HepG2 (cell line): ENCODE data around the gene ACTL7B. TPM values are rescaled to one million over a fixed set of nuclear protein-coding genes. Genes with fewer than 3 reads are reported as not detected.
A peak's percentile ranks its signal among the peaks of the same experiment; 100 is the strongest.

Experiments used
- ATAC-seq: fragments of 200-7000 bp; cut with Tn5 transposase; 3 replicates; pipeline ENCODE4 v1.9.1; 2020; ENCODE audit warnings: mild to moderate bottlenecking, moderate library complexity
- BruUV-seq: library from RNA; stranded (reverse); fragments of 400-500 nt; replicated peaks from 2 replicates; lab custom pipeline; 2021; lab: Mats Ljungman, UMichigan
- CTCF ChIA-PET: fragments of 300-600 bp; formaldehyde crosslinking; extraction: SDS; loops from one replicate; lab custom pipeline; 2021; ENCODE audit warnings: low total read pairs, inconsistent platforms, low intra/inter-chr PET ratio; lab: Yijun Ruan, JAX
- POLR2A ChIA-PET: fragments of 350-600 bp; sonication (Branson Sonifier 250); formaldehyde crosslinking; loops from one replicate; lab custom pipeline; 2020; ENCODE audit warnings: antibody characterized with exemption, inconsistent platforms; lab: Yijun Ruan, JAX
- DNase-seq: peaks from one replicate; pipeline ENCODE4 v3.0.0-alpha.2; 2015; ENCODE audit warnings: low spot score
- FAIRE-seq: peaks from 3 replicates; lab custom pipeline; 2011; peaks lifted over from hg19 to GRCh38; lab: Jason Lieb, UNC
- H2AFZ ChIP-seq: one replicate; pipeline ENCODE4 v1.6.1; 2011; ENCODE audit warnings: low read length, inconsistent platforms
- H3K27ac ChIP-seq: fragments of 300-600 bp; 3 replicates; pipeline ENCODE4 v1.8.0; 2011; ENCODE audit warnings: mixed run types, mild to moderate bottlenecking, mixed read lengths, low read length, inconsistent platforms; ENCODE audit not compliant: insufficient read depth; ENCODE audit errors: extremely low read length
- H3K27me3 ChIP-seq, 2 experiments: fragments of 200-600 bp in 1 of 2; 2 replicates in 1 of 2; 3 replicates in 1 of 2; pipeline versions ENCODE4 v1.6.0 to v1.8.0; 2011; ENCODE audit warnings: low read length in 2 of 2, mild to moderate bottlenecking in 2 of 2, moderate library complexity in 2 of 2, inconsistent platforms in 1 of 2; ENCODE audit not compliant: insufficient read depth in 2 of 2, control insufficient read depth in 1 of 2
- H3K36me3 ChIP-seq, 2 experiments: fragments of 200-600 bp in 1 of 2; replicated peaks in 1 of 2; 2 replicates in 1 of 2; 3 replicates in 1 of 2; pipeline versions ENCODE4 v1.5.1 to v1.8.0; 2011; ENCODE audit warnings: low read length in 2 of 2, inconsistent platforms in 1 of 2; ENCODE audit not compliant: insufficient read depth in 2 of 2, control insufficient read depth in 1 of 2
- H3K4me1 ChIP-seq: 2 replicates; pipeline ENCODE4 v1.5.1; 2012; ENCODE audit warnings: low read length, inconsistent platforms; ENCODE audit not compliant: insufficient read depth
- H3K4me2 ChIP-seq: 2 replicates; pipeline ENCODE4 v1.6.0; 2011; ENCODE audit warnings: low read depth, low read length, inconsistent platforms
- H3K4me3 ChIP-seq, 3 experiments: fragments of 200-600 bp in 1 of 3; sonication (generic), shearing (Covaris generic) in 1 of 3; replicated peaks in 1 of 3; 2 replicates each; pipeline ENCODE4 v1.5.1; 2011 to 2016; ENCODE audit warnings: low read length in 3 of 3, inconsistent platforms in 2 of 3, low read depth in 2 of 3, mild to moderate bottlenecking in 2 of 3, control low read depth in 1 of 3, mixed read lengths in 1 of 3; ENCODE audit not compliant: insufficient read depth in 1 of 3
- H3K79me2 ChIP-seq: one replicate; pipeline ENCODE4 v1.6.1; 2011; ENCODE audit warnings: low read length, inconsistent platforms; ENCODE audit not compliant: insufficient read depth
- H3K9ac ChIP-seq: 2 replicates; pipeline ENCODE4 v1.6.0; 2011; ENCODE audit warnings: mild to moderate bottlenecking, low read depth, low read length, inconsistent platforms; ENCODE audit not compliant: insufficient read depth
- H3K9me3 ChIP-seq: 2 replicates; pipeline ENCODE4 v1.5.1; 2012; ENCODE audit warnings: mild to moderate bottlenecking, low read length
- H4K20me1 ChIP-seq: 2 replicates; pipeline ENCODE4 v1.6.0; 2011; ENCODE audit warnings: inconsistent platforms, mild to moderate bottlenecking, low read length, moderate library complexity; ENCODE audit not compliant: insufficient read depth
- KDM5A ChIP-seq: fragments of 200-600 bp; sonication (generic); IDR thresholded peaks from 2 replicates; pipeline ENCODE4 v1.7.0; 2018; ENCODE audit warnings: antibody characterized with exemption, mild to moderate bottlenecking, low read length, borderline replicate concordance
- MAFK ChIP-seq, 2 experiments: IDR thresholded peaks in 1 of 2; conservative IDR thresholded peaks in 1 of 2; 2 replicates each; pipeline ENCODE4 v1.6.1; 2011; ENCODE audit warnings: improper control_type of control experiment in 2 of 2, low read length in 2 of 2
- MXI1 ChIP-seq: IDR thresholded peaks from 3 replicates; pipeline ENCODE4 v1.6.1; 2012; ENCODE audit warnings: low read depth, low read length, inconsistent platforms, borderline replicate concordance
- NFKBIZ ChIP-seq: IDR thresholded peaks from 2 replicates; pipeline ENCODE4 v1.6.1; 2018; ENCODE audit warnings: missing genetic modification reagents, missing compliant biosample characterization
- PRDM4 ChIP-seq: sonication (generic); formaldehyde crosslinking; IDR thresholded peaks from 2 replicates; pipeline ENCODE4 v1.9.0; 2021; ENCODE audit warnings: missing genetic modification reagents, borderline replicate concordance
- PRMT3 ChIP-seq: sonication (generic); formaldehyde crosslinking; IDR thresholded peaks from 2 replicates; pipeline ENCODE4 v1.8.1; 2022; ENCODE audit warnings: low read depth, mild to moderate bottlenecking, moderate library complexity, missing genetic modification reagents, borderline replicate concordance
- SMC3 ChIP-seq: IDR thresholded peaks from 2 replicates; pipeline ENCODE4 v1.6.1; 2011; ENCODE audit warnings: low read length, improper control_type of control experiment
- ZFY ChIP-seq: sonication (generic); formaldehyde crosslinking; IDR thresholded peaks from 2 replicates; pipeline ENCODE4 v1.4.0; 2020; ENCODE audit warnings: missing genetic modification reagents
- ZSCAN9 ChIP-seq: IDR thresholded peaks from 2 replicates; pipeline ENCODE4 v1.6.1; 2016; ENCODE audit warnings: borderline replicate concordance
- WGBS: methylation state at CpG from one replicate; pipeline ENCODE4 v1.1.6; 2017; ENCODE audit warnings: low lambda C conversion rate; 5-methylcytosine and 5-hydroxymethylcytosine counted together
- in situ Hi-C: cut with HindIII; loops from 2 replicates; pipeline ENCODE4 v1.10.0; 2017; ENCODE audit warnings: low pct_unique_long_range_greater_than_20kb; ENCODE audit not compliant: extremely low pct_ligation_motif_present
- intact Hi-C: fragments of 100-400 bp; cut with micrococcal nuclease; formaldehyde crosslinking; loops from one replicate; pipeline ENCODE4 v1.10.0; 2022; ENCODE audit not compliant: unreplicated experiment
- polyA plus RNA-seq, 8 experiments: library from polyadenylated mRNA; depleted of rRNA in 3 of 8; stranded (reverse) in 7 of 8; unstranded in 1 of 8; fragments of >200 nt; fragmentation: Illumina TruSeq in 4 of 8; extraction: Trizol in 4 of 8; gene quantifications; 2 replicates each; pipeline versions ENCODE4 v1.2.1 to v1.2.3, GENCODE V29; 2011 to 2016; ENCODE audit warnings: low read depth in 4 of 8, missing spikeins in 1 of 8, mixed read lengths in 1 of 8; ENCODE audit not compliant: insufficient read depth in 1 of 8
- total RNA-seq, 5 experiments: library from RNA; depleted of rRNA; stranded (reverse); fragments of >200 nt; fragmentation: Illumina TruSeq; extraction: Trizol; gene quantifications; 2 replicates each; pipeline ENCODE4 v1.2.3, GENCODE V29; 2016; ENCODE audit warnings: low read depth in 1 of 5
- TF ChIP-seq, protein P1 (sequence below): IDR thresholded peaks from 2 replicates; pipeline ENCODE4 v1.4.0; 2020; ENCODE audit warnings: mild to moderate bottlenecking, missing genetic modification reagents
- TF ChIP-seq, protein P2 (sequence below): sonication (generic); formaldehyde crosslinking; IDR thresholded peaks from 2 replicates; pipeline ENCODE4 v1.4.0; 2020; ENCODE audit warnings: missing genetic modification reagents
- TF ChIP-seq, protein P3 (sequence below): sonication (generic); formaldehyde crosslinking; IDR thresholded peaks from 2 replicates; pipeline ENCODE4 v1.4.0; 2020; ENCODE audit warnings: missing genetic modification reagents

Gene ACTL7B
- total and polyA plus RNA-seq, 2 of the 13 experiments (the other 11 are each of a cell fraction or from before 2014, with no cell fraction given), result 0.07 to 0.11 TPM

DNA sequence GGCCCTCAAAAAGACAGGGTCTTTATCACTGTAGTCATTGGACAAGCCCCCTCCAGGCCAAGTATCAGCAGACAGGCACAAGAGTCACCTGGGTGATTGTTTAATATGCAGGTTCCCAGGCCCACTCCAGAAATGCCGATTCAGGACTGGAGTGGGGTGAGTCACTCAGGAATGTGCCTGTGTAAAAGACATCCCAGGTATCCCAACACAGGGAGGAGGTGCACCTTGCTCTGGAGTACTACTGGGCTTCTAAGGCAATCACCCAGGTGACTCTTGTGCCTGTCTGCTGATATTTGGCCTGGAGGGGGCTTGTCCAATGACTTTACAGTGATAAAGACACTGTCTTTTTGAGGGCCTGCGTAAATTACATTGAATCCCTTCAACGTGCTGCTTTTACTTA lies 40.6 kb downstream of the ACTL7B start (continued):
- TF ChIP-seq ZFY (CRISPR knock-in tag) (no peak), KDM5A (no peak), MAFK (conservative IDR thresholded peaks at IDR 0.05 in 1 of 2, IDR thresholded peaks at IDR 0.05 in 1 of 2; ENCODE audit: low read length in 2 of 2) (no peak), MXI1 (no peak), ZSCAN9 (CRISPR knock-in tag) (no peak)

DNA sequence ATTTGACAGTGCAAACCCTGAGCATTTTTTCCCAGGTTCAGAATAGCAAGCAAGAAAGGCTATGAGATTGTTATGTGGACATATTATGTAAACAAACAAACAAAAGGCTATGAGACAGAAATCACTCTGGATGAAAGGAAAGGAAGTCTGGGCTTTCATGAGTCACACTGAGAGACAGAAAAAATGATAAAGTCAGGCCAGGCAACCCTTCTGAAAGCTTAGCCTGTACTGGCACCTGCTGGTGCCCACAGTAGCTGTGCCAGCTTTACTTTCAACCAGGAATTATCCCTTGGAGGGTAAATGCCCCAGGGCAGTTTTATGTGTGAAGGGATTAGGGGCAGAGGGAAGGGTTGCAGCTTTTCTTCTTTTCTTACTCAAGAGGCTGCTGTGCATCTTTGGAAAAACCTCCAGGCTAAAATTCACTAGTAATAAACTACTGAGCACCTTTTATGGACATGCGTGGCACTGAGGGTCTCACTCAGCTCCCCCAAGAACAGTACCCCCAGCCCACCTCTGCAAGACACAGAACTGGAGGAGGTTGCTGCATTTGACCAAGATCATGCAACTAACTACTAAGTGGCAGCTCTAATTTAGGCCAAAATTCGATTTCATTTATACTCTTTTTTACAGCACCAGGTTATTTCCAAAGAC lies 41.7 kb downstream of the ACTL7B start:
- peak; percentile 74 for ATAC-seq
- Histone ChIP-seq H3K9me3 (no peaks in the 10 kb centered on the region), H3K4me3 (no peak overlapping the region), H3K79me2 (no peaks in the 10 kb centered on the region), H3K27ac (no peak overlapping the region), H3K4me2 (no peak overlapping the region), H3K9ac (no peak overlapping the region), H3K36me3 (no peaks in the 10 kb centered on the region), H3K4me1 (peaks cover 62% of the 10 kb centered on the region), H3K27me3 (no peaks in the 10 kb centered on the region), H4K20me1 (no peaks in the 10 kb centered on the region), H2AFZ (no peak overlapping the region)
- ChIA-PET POLR2A (no interaction called here), CTCF (interaction anchor here (2.1 kb wide), 1 partner anchor 248 kb away, joined by 4 read pairs; no protein-coding TSS in a partner anchor)
- 50% methylated on average over 2 of the region's 2 CpGs for WGBS
- no TSS peak for BruUV-seq
- DNase-seq, result peak; percentile 58
- FAIRE-seq, result no peak
- intact Hi-C loops, result loop anchor here (5.0 kb wide), 3 partner anchors 52 to 1332 kb away; no protein-coding TSS in a partner anchor
- in situ Hi-C loops, result loop anchor here (25.0 kb wide), 1 partner anchor 1327 kb away; the partner anchor contains the start of gene KLF4
- TF ChIP-seq, protein P1, sequence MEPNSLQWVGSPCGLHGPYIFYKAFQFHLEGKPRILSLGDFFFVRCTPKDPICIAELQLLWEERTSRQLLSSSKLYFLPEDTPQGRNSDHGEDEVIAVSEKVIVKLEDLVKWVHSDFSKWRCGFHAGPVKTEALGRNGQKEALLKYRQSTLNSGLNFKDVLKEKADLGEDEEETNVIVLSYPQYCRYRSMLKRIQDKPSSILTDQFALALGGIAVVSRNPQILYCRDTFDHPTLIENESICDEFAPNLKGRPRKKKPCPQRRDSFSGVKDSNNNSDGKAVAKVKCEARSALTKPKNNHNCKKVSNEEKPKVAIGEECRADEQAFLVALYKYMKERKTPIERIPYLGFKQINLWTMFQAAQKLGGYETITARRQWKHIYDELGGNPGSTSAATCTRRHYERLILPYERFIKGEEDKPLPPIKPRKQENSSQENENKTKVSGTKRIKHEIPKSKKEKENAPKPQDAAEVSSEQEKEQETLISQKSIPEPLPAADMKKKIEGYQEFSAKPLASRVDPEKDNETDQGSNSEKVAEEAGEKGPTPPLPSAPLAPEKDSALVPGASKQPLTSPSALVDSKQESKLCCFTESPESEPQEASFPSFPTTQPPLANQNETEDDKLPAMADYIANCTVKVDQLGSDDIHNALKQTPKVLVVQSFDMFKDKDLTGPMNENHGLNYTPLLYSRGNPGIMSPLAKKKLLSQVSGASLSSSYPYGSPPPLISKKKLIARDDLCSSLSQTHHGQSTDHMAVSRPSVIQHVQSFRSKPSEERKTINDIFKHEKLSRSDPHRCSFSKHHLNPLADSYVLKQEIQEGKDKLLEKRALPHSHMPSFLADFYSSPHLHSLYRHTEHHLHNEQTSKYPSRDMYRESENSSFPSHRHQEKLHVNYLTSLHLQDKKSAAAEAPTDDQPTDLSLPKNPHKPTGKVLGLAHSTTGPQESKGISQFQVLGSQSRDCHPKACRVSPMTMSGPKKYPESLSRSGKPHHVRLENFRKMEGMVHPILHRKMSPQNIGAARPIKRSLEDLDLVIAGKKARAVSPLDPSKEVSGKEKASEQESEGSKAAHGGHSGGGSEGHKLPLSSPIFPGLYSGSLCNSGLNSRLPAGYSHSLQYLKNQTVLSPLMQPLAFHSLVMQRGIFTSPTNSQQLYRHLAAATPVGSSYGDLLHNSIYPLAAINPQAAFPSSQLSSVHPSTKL (CRISPR knock-in tag), result 0 out of 2 replicates have a peak, but pooled peaks have one; percentile 6
- TF ChIP-seq, protein P2, sequence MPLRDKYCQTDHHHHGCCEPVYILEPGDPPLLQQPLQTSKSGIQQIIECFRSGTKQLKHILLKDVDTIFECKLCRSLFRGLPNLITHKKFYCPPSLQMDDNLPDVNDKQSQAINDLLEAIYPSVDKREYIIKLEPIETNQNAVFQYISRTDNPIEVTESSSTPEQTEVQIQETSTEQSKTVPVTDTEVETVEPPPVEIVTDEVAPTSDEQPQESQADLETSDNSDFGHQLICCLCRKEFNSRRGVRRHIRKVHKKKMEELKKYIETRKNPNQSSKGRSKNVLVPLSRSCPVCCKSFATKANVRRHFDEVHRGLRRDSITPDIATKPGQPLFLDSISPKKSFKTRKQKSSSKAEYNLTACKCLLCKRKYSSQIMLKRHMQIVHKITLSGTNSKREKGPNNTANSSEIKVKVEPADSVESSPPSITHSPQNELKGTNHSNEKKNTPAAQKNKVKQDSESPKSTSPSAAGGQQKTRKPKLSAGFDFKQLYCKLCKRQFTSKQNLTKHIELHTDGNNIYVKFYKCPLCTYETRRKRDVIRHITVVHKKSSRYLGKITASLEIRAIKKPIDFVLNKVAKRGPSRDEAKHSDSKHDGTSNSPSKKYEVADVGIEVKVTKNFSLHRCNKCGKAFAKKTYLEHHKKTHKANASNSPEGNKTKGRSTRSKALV, result no peak
- no peak for TF ChIP-seq PRMT3 (CRISPR knock-in tag)
- no peak for TF ChIP-seq NFKBIZ (CRISPR knock-in tag)
- TF ChIP-seq, protein P3, sequence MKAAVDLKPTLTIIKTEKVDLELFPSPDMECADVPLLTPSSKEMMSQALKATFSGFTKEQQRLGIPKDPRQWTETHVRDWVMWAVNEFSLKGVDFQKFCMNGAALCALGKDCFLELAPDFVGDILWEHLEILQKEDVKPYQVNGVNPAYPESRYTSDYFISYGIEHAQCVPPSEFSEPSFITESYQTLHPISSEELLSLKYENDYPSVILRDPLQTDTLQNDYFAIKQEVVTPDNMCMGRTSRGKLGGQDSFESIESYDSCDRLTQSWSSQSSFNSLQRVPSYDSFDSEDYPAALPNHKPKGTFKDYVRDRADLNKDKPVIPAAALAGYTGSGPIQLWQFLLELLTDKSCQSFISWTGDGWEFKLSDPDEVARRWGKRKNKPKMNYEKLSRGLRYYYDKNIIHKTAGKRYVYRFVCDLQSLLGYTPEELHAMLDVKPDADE, result no peak
- no peak for TF ChIP-seq PRDM4 (CRISPR knock-in tag)
- TF ChIP-seq SMC3, result peak; percentile 57
